ENCODE data around the gene OR10K1.
A peak's percentile ranks its signal among the peaks of the same experiment; 100 is the strongest.
"Not testable (repeated sequence)": the region's sequence is repeated elsewhere in the genome, so short reads cannot be mapped to it uniquely, and the experiment has no call there.

The OR10K1 gene

GRCh38 chr1:158461534-158461933, at the start of gene OR10K1:
TSS of gene OR10K1 (plus strand) at chr1:158461834. CDS start at chr1:158465562, 3,728 bp downstream.
- DNase-seq (ENCODE audit: low read depth) = no peak

GRCh38 chr1:158414651-158415345, 46.8 kb upstream of the OR10K1 start:
- no peak for DNase-seq (ENCODE audit: low read depth)

DNA sequence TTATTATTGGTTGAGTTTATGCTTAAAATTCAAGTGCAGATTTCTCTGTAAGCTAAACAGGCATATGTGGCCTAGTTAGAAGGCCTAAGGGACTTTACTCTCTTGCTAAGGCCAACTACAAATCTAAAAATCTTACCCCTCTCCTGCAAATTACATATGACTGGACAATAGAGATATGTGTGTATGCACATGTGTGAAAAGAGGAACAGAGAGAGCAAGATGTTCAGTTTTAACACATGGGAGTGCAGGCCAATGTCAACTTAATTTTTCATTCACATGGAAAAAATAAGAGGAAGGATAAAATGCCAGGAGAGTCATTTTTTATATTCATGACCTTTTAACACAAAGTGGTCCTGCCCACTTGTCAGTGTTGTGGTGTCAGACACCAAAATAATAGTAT, 44.0 kb upstream of the OR10K1 start:
- no peak for DNase-seq (ENCODE audit: low read depth)

DNA sequence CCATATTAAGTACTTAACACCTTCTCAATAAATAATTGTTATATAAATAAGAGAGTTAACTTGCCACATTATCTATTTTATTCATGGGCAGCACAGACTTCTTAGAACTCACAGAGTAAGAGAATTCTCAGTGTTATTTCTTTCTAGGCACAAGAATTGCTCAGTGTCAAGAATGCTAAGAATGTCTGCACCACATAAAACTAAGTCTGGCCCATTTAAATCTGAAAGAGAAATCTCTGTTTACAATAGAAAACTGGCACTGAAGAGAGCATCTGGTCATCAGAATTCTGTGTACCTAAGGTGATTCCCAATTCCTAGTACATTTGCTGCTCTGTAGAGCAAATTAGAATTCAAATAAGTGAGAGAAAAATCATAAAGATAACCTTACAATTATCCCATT, 39.4 kb upstream of the OR10K1 start:
- DNase-seq (ENCODE audit: low read depth) = no peak

GRCh38 chr1:158425027-158425426, 36.6 kb upstream of the OR10K1 start:
- no peak for DNase-seq (ENCODE audit: low read depth)

- DNase-seq (ENCODE audit: low read depth) = no peak
Measured at GRCh38 chr1:158426137-158426536, 35.5 kb upstream of the OR10K1 start, which contains the start of gene OR10K2. TSS of gene OR10K2 (minus strand) at chr1:158426237. CDS start at chr1:158420866, 5,371 bp downstream.

- DNase-seq (ENCODE audit: low read depth) = not testable (repeated sequence)
Measured at GRCh38 chr1:158430163-158430562, 31.5 kb upstream of the OR10K1 start.

DNA sequence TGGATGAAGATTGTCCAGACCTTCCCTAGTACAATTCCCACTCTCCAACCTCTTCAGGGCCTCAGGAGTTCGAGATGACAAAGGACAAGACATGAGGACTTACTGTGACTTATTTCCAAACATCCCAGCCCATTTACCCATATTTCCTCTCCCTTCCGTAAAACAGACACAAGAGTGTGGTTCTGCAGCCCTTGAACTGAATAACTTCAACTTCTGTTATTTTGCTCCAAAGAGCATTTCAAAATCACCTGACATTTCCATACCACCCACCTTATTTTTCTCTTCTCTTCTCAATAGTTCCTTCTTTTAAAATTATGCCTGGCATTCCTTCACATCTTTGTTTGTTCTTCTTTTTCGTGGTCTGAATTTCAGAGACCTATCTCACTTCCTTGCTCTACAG, 26.9 kb upstream of the OR10K1 start:
- no peak for DNase-seq (ENCODE audit: low read depth)

- no peak for DNase-seq (ENCODE audit: low read depth)
Measured at GRCh38 chr1:158445376-158445775, 16.3 kb upstream of the OR10K1 start.

GRCh38 chr1:158454537-158454936, 7.1 kb upstream of the OR10K1 start:
- no peak for DNase-seq (ENCODE audit: low read depth)

GRCh38 chr1:158457246-158457645, 4.4 kb upstream of the OR10K1 start:
- no peak for DNase-seq (ENCODE audit: low read depth)

DNA sequence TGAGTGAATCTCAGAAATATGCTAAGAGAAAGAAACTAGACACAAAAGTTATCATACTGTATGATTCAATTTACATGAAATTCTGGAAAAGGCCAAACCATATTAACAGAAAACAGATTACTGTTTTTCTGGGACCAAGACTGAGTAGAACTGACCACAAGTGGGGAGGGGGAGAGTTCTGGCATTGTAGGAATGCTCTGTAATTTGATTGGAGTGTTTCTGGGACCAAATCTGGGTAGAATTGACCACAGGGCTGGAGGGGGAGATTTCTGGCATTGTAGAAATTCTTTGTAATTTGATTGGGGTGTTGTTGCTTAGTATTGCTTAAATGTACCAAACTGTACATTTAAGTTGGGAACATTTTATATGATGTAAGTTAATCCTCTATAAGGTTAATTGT, 3.4 kb upstream of the OR10K1 start:
- DNase-seq (ENCODE audit: low read depth) = no peak

- DNase-seq (ENCODE audit: low read depth) = no peak
Measured at GRCh38 chr1:158471920-158472319, 10.3 kb downstream of the OR10K1 start, which contains the start of gene OR10R2. TSS of gene OR10R2 (plus strand) at chr1:158472220. CDS start at chr1:158472326, 106 bp downstream.

- DNase-seq (ENCODE audit: low read depth) = no peak
Measured at GRCh38 chr1:158485455-158485854, 23.8 kb downstream of the OR10K1 start.

GRCh38 chr1:158491316-158491715, 29.7 kb downstream of the OR10K1 start:
- no peak for DNase-seq (ENCODE audit: low read depth)

DNA sequence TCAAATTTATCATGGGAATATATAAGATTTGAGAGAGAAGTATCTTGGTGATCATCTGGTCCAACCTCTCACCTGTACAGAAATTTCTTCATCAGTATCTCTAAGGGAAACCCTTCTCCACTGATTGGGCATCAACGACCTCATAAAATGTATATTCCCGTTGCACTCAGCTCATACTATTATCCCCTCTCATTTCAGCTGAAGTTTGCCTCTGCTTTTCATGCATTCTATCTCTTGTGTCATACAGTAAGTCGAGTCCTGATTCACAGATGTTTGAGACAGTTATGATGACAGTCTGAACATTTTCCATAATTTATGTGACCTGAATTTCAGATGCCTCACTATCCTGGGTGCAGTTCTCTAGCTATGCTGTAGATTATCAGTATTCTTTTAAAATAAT, 31.4 kb downstream of the OR10K1 start:
- no peak for DNase-seq (ENCODE audit: low read depth)

DNA sequence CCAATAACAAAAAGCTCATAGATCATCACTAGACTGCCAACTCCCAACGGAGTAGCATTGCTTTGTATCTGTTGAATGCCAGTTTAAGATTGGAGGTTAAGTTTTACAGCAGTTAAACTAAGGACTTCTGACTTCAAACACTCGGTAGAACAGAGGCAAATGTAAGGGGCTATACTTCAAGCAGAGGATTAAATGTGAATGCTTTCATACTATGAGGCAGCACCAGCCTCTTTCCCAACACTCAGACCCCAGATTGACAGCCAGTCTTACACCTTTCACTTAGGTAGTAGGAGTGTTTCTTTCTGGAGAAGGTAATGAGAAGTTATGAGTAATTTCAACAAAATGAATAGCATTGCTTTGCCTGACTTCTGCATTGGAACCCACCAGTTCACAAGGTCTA, 33.2 kb downstream of the OR10K1 start:
- no peak for DNase-seq (ENCODE audit: low read depth)

DNA sequence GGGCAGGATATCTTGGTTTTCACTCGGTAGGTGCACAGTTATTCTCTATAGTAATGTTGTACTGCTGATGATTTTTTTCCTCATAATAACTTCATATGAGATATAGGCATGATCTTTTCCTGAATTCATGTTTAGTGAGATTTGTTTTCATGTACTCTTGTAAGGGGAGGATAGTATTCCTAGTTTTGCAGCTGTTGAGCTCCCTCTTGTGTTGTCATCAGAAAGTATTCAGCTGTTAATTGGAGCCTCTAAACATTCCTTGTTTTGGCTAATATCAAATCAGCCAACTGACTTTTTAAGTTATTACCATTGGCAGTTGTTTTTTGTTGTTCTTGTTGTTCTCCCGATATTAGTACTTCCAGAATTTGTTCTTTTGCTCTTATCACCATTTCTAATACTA, 34.7 kb downstream of the OR10K1 start:
- DNase-seq (ENCODE audit: low read depth) = no peak

DNA sequence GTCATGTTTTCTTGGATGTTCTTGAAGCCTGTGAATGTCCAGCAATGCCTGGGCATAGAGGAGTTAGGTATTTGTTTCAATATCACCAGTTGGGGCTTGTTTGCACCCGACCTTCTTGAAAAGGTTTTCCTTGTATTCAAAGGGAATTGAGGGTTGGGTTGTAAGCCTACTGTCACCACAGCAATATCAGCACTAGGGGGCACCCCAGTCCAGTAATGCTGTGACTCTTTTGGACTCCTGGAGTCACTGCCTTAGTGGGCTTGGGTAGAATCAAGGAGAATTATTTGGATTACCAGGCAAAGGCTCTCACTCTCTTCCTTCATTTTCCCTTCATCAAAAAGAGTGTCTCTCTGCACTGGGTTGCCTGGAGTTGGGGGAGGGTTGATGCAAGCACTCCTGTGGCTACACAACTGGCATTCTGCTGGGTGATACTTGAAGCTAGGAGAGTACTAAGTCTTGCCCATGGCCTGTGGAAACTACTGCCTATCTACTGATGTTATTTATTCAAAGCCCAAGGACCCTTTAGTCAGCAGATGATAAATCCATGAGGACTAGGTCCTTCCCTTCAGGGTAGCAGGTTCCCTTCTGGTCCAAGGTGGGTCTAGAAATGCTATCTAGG, 44.8 kb downstream of the OR10K1 start:
- DNase-seq (ENCODE audit: low read depth) = peak; percentile 14

GRCh38 chr1:158507511-158507910, 45.9 kb downstream of the OR10K1 start:
- no peak for DNase-seq (ENCODE audit: low read depth)

DNA sequence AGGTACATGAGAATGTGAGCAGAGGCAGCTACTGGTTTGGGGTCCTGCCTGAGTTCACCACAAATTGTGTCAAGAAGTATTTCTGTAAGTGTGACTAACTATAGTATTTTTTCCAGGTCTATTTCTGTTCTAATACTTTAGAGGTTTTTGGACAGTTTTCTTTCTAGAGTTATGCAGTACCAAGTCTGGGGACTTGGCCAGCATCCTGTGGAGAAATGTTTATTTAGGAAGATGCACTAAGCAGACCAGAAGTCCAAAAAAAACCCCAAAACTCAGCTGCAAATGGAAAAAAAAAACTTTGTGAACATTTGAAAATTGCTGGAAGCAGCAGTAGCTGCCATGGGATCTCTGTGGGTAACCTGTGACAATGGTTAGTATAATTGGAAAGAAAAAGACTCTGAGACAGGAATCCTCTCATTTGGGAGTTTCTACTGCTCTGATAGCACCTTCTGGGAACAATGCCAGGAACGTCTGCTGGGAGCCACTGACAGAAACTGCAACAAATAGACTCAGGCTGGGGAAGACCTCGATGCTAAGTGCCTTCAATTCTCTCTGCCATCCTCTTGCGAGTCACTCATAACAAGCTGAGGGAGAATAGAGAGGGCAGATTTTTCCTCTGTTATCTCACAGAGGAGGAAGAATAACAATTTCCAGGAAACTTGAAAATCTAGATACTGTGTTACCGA, 48.0 kb downstream of the OR10K1 start:
- no peak for DNase-seq (ENCODE audit: low read depth)

GRCh38 chr1:158516966-158517365, 55.3 kb downstream of the OR10K1 start:
- no peak for DNase-seq (ENCODE audit: low read depth)
